Measurements from ENCODE around the gene APBA1.

- peak; percentile 79 to 87 for TF ChIP-seq CTCF (IDR thresholded peaks at IDR 0.05; ENCODE audit: extremely low read depth in 1 of 2, insufficient read depth in 1 of 2, low read depth in 1 of 2, low read length in 2 of 2)
- TF ChIP-seq EZH2 (IDR thresholded peaks at IDR 0.05; ENCODE audit: borderline replicate concordance, low read depth, low read length, severe bottlenecking) = no peak
- no peak for TF ChIP-seq MYC (IDR thresholded peaks at IDR 0.05; ENCODE audit: low read depth, low read length)
- TF ChIP-seq POLR2AphosphoS5 (IDR thresholded peaks at IDR 0.05; ENCODE audit: insufficient read depth, low read depth, low read length) = no peak
- peak; percentile 27 for TF ChIP-seq FOS (IDR thresholded peaks at IDR 0.05; ENCODE audit: borderline replicate concordance, insufficient read depth, low read length)
Measured at GRCh38 chr9:69549310-69550202, 122.6 kb downstream of the APBA1 start.
